ENCODE data around the gene ARID1B.

DNA sequence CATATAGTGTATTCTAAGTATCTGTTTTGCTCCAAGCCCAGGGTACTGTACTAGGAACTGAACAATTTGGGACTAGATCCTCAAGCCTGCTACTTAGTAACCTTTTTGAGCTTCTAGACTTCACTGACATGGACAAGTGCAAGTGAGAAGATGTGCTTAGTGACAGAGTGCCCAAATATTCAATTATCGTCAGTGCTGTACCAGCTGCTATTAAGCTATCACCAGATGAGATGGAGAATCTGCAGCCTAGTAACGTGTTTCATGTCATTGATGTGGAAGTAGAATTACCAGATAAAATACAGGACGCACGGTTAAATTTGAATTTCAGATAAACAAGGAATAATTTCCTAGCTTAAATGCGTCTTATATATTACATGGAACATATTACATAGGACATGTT is 218.3 kb downstream of the ARID1B start:
- TF ChIP-seq, protein P1, sequence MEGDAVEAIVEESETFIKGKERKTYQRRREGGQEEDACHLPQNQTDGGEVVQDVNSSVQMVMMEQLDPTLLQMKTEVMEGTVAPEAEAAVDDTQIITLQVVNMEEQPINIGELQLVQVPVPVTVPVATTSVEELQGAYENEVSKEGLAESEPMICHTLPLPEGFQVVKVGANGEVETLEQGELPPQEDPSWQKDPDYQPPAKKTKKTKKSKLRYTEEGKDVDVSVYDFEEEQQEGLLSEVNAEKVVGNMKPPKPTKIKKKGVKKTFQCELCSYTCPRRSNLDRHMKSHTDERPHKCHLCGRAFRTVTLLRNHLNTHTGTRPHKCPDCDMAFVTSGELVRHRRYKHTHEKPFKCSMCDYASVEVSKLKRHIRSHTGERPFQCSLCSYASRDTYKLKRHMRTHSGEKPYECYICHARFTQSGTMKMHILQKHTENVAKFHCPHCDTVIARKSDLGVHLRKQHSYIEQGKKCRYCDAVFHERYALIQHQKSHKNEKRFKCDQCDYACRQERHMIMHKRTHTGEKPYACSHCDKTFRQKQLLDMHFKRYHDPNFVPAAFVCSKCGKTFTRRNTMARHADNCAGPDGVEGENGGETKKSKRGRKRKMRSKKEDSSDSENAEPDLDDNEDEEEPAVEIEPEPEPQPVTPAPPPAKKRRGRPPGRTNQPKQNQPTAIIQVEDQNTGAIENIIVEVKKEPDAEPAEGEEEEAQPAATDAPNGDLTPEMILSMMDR (IDR thresholded peaks at IDR 0.05): no peak
- no peak for TF ChIP-seq POLR2A (IDR thresholded peaks at IDR 0.05)
- no peak for TF ChIP-seq POLR2AphosphoS5 (IDR thresholded peaks at IDR 0.05)

Measured in prostate gland (tissue), 2 donors.